ENCODE results near the gene POLR3H. TPM values are rescaled to one million over a fixed set of nuclear protein-coding genes. Genes with fewer than 3 reads are reported as not detected.

Gene POLR3H
- total and polyA plus RNA-seq, 3 experiments from 2014 or later = 22.6 to 78.7 (median 69.9) TPM

DNA sequence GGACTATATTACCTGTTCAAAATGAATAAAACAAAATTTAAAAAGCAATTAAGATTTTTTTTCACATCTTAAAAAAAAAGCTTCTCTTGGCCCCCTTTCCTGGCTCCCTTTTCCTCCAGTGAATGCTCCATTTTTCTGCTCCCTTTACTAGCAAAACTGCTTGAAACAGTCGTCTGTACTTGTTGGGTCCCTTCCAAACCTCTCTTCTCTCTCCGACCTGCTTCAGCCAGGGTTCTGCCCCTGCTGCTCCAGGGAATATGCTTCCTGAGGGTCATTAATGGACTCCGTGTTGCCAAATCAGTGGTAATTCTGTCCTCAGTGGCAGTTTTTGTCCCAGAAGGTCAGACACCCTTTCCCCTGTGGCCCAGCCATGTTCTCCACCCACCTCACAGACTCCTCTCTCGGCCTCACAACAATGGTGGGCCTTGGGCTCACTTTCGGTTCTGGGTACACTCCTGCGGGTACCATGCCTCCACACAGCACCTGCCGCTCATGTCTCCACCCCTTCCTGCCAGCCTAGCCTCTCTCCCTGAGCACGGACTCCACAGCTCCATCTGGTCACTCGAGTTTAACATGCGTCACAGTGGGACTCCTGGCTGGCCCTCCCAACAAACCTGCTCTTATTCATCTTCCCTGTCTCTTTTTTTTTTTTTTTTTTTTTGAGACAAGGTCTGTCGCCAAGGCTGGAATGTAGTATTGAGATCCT, 7.8 kb upstream of the POLR3H start:
- Histone ChIP-seq H3K36me3 (ENCODE audit: insufficient read depth, low read length) (no peaks in the 10 kb centered on the region), H3K27me3 (ENCODE audit: insufficient read depth, low read length, poor library complexity, severe bottlenecking) (no peaks in the 10 kb centered on the region), H3K4me3 (ENCODE audit: low read length) (no peak overlapping the region), H3K4me1 (ENCODE audit: insufficient read depth, low read length) (no peaks in the 10 kb centered on the region), H3K9me3 (ENCODE audit: low read length) (no peaks in the 10 kb centered on the region), H3K27ac (ENCODE audit: low read depth, low read length) (no peak overlapping the region)
- DNase-seq = no peak
- Mint-ChIP-seq H3K27me3 (peaks cover 13% of the 10 kb centered on the region in 2 donors), H3K36me3 (no peaks in the 10 kb centered on the region), H3K4me3 (no peak overlapping the region), H3K27ac (no peak overlapping the region), H3K4me1 (no peaks in the 10 kb centered on the region), H3K9me3 (no peaks in the 10 kb centered on the region)
- CTCF ChIA-PET = no interaction called here
- POLR2A ChIA-PET = no interaction called here

DNA sequence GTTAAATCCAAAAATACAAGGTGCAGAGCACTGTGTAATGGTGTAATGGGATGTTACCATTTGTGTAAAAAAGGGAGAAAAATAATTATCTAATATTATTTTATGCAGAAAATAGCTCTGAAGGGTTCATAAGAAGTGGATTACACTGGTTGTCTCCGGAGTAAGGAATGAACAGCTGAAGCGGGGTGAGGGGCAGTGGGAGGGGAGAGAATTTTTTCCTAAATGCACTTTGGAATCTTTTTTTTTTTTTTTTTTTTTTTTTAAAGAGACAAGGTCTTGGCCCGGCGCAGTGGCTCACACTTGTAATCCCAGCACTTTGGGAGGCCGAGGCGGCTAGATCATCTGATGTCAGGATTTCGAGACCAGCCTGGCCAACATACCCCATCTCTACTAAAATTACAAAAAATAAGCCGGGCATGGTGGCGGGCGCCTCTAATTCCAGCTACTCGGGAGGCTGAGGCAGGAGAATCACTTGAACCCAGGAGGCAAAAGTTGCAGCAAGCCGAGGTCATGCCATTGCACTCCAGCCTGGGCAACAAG, 6.8 kb upstream of the POLR3H start:
- H3K27me3 ChIP-seq (ENCODE audit: insufficient read depth, low read length, poor library complexity, severe bottlenecking) = no peaks in the 10 kb centered on the region
- Mint-ChIP-seq H3K27me3 (peaks cover 4 to 8% of the 10 kb centered on the region in 2 donors), H3K36me3 (no peaks in the 10 kb centered on the region), H3K4me1 (peaks cover 0 to under 1% (median under 1%) of the 10 kb centered on the region in 3 donors), H3K27ac (no peak overlapping the region), H3K9me3 (no peaks in the 10 kb centered on the region), H3K4me3 (no peak overlapping the region)
- no peaks in the 10 kb centered on the region for H3K9me3 ChIP-seq (ENCODE audit: low read length)
- ChIA-PET CTCF (interaction anchor here (0.7 kb wide), 1 partner anchor 35 kb away, joined by 3 read pairs; no protein-coding TSS in a partner anchor), POLR2A (no interaction called here)
- H3K4me1 ChIP-seq (ENCODE audit: insufficient read depth, low read length) = no peaks in the 10 kb centered on the region
- no peak overlapping the region for H3K4me3 ChIP-seq (ENCODE audit: low read length)
- no peaks in the 10 kb centered on the region for H3K36me3 ChIP-seq (ENCODE audit: insufficient read depth, low read length)
- no peak for DNase-seq
- no peak overlapping the region for H3K27ac ChIP-seq (ENCODE audit: low read depth, low read length)

DNA sequence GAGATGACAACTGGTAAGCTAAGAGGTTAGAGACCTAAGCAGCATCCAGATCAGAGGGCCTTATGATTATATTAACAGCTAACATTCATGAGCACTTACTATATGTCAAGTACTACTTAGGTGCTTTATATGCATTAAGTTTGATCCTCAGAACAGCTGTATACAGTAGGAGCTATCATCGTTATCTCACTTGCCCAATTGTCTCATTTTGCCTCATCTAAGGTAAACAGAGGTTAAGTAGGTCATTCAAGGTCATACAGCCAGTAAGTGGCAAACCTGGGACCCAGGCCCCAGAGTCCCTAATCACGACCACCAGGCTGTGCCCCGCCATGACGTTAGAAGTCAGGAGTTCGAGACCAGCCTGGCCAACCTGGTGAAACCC, 4.6 kb upstream of the POLR3H start:
- H3K27ac Mint-ChIP-seq = no peak overlapping the region
- Histone ChIP-seq H3K36me3 (ENCODE audit: insufficient read depth, low read length) (no peaks in the 10 kb centered on the region), H3K4me3 (ENCODE audit: low read length) (no peak overlapping the region), H3K4me1 (ENCODE audit: insufficient read depth, low read length) (peaks cover 9% of the 10 kb centered on the region), H3K9me3 (ENCODE audit: low read length) (no peaks in the 10 kb centered on the region), H3K27ac (ENCODE audit: low read depth, low read length) (no peak overlapping the region), H3K27me3 (ENCODE audit: insufficient read depth, low read length, poor library complexity, severe bottlenecking) (no peaks in the 10 kb centered on the region)
- DNase-seq = no peak
- ChIA-PET POLR2A (no interaction called here), CTCF (interaction anchor here (1.7 kb wide), 1 partner anchor 8 kb away, joined by 4 read pairs; no protein-coding TSS in a partner anchor)
- H3K4me3 Mint-ChIP-seq = peak overlapping the region in 1 of 7 donors; percentile 54
- peaks cover 14 to 18% (median 16%) of the 10 kb centered on the region in 3 donors for H3K4me1 Mint-ChIP-seq
- H3K36me3 Mint-ChIP-seq = peaks cover 0 to 4% (median 0%) of the 10 kb centered on the region in 3 donors
- H3K9me3 Mint-ChIP-seq = no peaks in the 10 kb centered on the region
- H3K27me3 Mint-ChIP-seq = peaks cover 4 to 5% of the 10 kb centered on the region in 2 donors

DNA sequence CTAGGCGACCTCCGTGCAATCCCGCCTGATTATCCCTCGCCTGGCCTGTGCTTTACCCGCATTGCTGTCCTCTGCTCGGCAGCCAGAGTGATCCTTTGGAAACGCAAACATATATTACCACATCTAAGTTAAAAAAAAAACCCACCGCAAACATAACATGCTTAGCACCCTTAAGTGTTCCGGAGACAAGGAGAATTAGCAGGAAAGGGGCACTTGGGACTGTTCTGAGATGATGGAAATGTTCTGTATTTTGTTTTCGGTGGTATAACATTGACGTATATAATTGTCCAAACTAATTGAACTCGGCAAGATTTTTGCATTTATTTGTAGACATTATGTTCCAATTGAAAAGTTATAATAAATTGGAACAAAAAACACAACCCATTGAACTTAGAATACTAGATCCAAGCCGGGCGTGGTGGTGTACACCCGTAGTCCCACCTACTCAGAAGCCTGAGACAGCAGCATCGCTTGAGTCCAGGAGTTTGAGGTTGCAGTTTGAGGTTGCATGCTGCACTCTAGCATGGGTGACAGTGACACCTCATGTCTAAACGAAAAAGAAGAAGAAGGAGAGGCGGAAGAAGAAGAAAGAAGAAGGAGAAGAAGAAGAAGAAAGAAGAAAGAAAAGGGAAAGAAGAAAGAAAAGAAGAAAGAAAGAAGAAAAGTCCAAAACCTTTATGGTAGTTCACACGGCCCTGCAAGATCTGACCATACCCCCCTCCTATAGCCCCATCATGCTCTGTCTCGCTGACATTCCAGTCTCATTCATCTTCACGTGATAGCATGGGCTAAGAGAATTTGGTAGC, 604 bp upstream of the POLR3H start:
- ChIA-PET POLR2A (interaction anchor here (1.3 kb wide), 1 partner anchor 163 kb away, joined by 5 read pairs; the partner anchor contains the start of gene TEF), CTCF (no interaction called here)
- Histone ChIP-seq H3K4me3 (ENCODE audit: low read length) (peak overlapping the region; percentile 62), H3K27me3 (ENCODE audit: insufficient read depth, low read length, poor library complexity, severe bottlenecking) (no peaks in the 10 kb centered on the region), H3K9me3 (ENCODE audit: low read length) (no peaks in the 10 kb centered on the region), H3K36me3 (ENCODE audit: insufficient read depth, low read length) (no peaks in the 10 kb centered on the region), H3K27ac (ENCODE audit: low read depth, low read length) (peak overlapping the region; percentile 36), H3K4me1 (ENCODE audit: insufficient read depth, low read length) (peaks cover 21% of the 10 kb centered on the region)
- peaks cover 38 to 51% (median 45%) of the 10 kb centered on the region in 3 donors for H3K4me1 Mint-ChIP-seq
- peaks cover 0 to 5% of the 10 kb centered on the region in 2 donors for H3K27me3 Mint-ChIP-seq
- H3K36me3 Mint-ChIP-seq = peaks cover 0 to 15% (median 0%) of the 10 kb centered on the region in 3 donors
- H3K4me3 Mint-ChIP-seq = peak overlapping the region; percentile 89 to 98 (median 96)
- H3K9me3 Mint-ChIP-seq = no peaks in the 10 kb centered on the region
- DNase-seq = no peak
- H3K27ac Mint-ChIP-seq = peak overlapping the region; percentile 87 to 99 (median 96)

DNA sequence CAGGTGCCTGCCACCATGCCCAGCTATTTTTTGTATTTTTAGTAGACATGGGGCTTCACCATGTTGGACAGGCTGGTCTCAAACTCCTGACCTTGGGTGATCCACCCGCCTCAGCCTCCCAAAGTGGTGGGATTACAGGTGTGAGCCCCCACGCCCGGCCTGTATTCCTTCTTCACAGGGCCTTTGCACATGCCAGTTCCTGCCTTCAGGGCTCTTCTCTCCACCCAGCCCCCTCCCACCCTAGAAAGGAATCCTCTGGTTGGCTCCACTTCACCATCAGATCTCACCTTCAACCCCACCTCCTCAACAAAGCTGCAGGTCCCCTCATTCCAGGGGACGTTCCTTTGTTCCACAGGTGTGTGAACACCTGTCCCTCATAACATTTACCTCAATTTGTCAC, 2.0 kb downstream of the POLR3H start:
- POLR2A ChIA-PET = no interaction called here
- CTCF ChIA-PET = interaction anchor here (1.2 to 1.4 kb wide), 2 partner anchors 124 to 139 kb away, joined by 3 to 4 read pairs; no protein-coding TSS in a partner anchor
- H3K4me3 Mint-ChIP-seq = peak overlapping the region; percentile 89 to 98 (median 96)
- DNase-seq = no peak
- peaks cover 0 to 33% (median 2%) of the 10 kb centered on the region in 3 donors for H3K36me3 Mint-ChIP-seq
- Histone ChIP-seq H3K9me3 (ENCODE audit: low read length) (no peaks in the 10 kb centered on the region), H3K36me3 (ENCODE audit: insufficient read depth, low read length) (no peaks in the 10 kb centered on the region), H3K27me3 (ENCODE audit: insufficient read depth, low read length, poor library complexity, severe bottlenecking) (no peaks in the 10 kb centered on the region), H3K4me1 (ENCODE audit: insufficient read depth, low read length) (peaks cover 21% of the 10 kb centered on the region), H3K4me3 (ENCODE audit: low read length) (no peak overlapping the region), H3K27ac (ENCODE audit: low read depth, low read length) (no peak overlapping the region)
- H3K4me1 Mint-ChIP-seq = peaks cover 38 to 53% (median 51%) of the 10 kb centered on the region in 3 donors
- peak overlapping the region; percentile 78 to 92 (median 88) for H3K27ac Mint-ChIP-seq
- H3K9me3 Mint-ChIP-seq = no peaks in the 10 kb centered on the region
- H3K27me3 Mint-ChIP-seq = peaks cover 0 to 5% of the 10 kb centered on the region in 2 donors

DNA sequence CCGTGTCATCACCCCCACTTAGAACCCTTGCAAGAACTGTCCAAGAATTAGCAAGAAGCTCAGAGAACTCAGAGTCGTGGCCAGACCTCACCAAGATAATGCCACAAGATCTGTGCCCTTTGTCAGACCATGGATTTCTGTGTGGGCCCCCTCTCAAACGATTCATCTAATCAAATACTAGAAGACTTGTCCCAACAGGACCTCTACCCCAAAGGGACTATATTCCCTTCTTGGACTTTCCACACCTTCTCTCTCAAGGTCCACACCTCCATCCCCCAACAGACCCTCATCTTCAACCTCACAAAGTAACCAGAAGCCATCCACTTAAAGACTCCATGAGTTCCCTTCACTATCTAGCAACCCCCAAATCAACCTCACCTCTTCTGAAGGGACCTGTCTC, 2.8 kb downstream of the POLR3H start:
- H3K4me1 Mint-ChIP-seq = peaks cover 38 to 53% (median 51%) of the 10 kb centered on the region in 3 donors
- no peak for DNase-seq
- ChIA-PET POLR2A (no interaction called here), CTCF (interaction anchor here (1.4 kb wide), 1 partner anchor 138 kb away, joined by 4 read pairs; no protein-coding TSS in a partner anchor)
- Histone ChIP-seq H3K4me1 (ENCODE audit: insufficient read depth, low read length) (peaks cover 21% of the 10 kb centered on the region), H3K27ac (ENCODE audit: low read depth, low read length) (no peak overlapping the region), H3K27me3 (ENCODE audit: insufficient read depth, low read length, poor library complexity, severe bottlenecking) (no peaks in the 10 kb centered on the region), H3K9me3 (ENCODE audit: low read length) (no peaks in the 10 kb centered on the region), H3K36me3 (ENCODE audit: insufficient read depth, low read length) (no peaks in the 10 kb centered on the region), H3K4me3 (ENCODE audit: low read length) (no peak overlapping the region)
- peak overlapping the region in 7 of 8 donors; percentile 11 to 89 (median 35) for H3K27ac Mint-ChIP-seq
- peak overlapping the region; percentile 0 to 69 (median 22) for H3K4me3 Mint-ChIP-seq
- H3K36me3 Mint-ChIP-seq = peaks cover 0 to 37% (median 2%) of the 10 kb centered on the region in 3 donors
- H3K9me3 Mint-ChIP-seq = no peaks in the 10 kb centered on the region
- peaks cover 0 to 5% of the 10 kb centered on the region in 2 donors for H3K27me3 Mint-ChIP-seq

DNA sequence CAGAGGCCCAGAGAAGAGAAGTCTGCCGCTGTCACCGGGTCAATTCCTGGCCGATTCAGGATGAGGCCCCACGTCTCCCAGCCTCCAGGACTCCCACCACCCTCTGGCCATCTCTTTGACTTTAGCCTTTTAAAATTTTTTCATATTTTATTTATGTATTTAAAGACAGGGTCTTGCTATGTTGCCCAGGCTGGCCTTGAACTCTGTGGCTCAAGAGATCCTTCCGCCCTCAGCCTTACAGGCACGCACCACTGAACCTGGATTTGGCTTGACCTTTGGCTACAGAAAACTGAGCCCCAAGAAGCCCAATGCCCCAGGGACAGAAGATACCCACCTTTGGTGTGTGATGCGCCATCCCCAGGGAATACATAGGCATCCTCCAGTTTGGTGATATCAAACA, 3.9 kb downstream of the POLR3H start:
- no peak overlapping the region for H3K27ac ChIP-seq (ENCODE audit: low read depth, low read length)
- H3K9me3 ChIP-seq (ENCODE audit: low read length) = no peaks in the 10 kb centered on the region
- no peaks in the 10 kb centered on the region for H3K36me3 ChIP-seq (ENCODE audit: insufficient read depth, low read length)
- H3K4me1 ChIP-seq (ENCODE audit: insufficient read depth, low read length) = peaks cover 21% of the 10 kb centered on the region
- no peak for DNase-seq
- H3K4me1 Mint-ChIP-seq = peaks cover 36 to 49% (median 47%) of the 10 kb centered on the region in 3 donors
- POLR2A ChIA-PET = no interaction called here
- H3K27me3 Mint-ChIP-seq = peaks cover 0 to 5% of the 10 kb centered on the region in 2 donors
- no peaks in the 10 kb centered on the region for H3K9me3 Mint-ChIP-seq
- H3K27ac Mint-ChIP-seq = peak overlapping the region in 4 of 8 donors; percentile 47 to 89 (median 84)
- peak overlapping the region in 1 of 7 donors; percentile 70 for H3K4me3 Mint-ChIP-seq
- CTCF ChIA-PET = no interaction called here
- H3K36me3 Mint-ChIP-seq = peaks cover 0 to 38% (median 2%) of the 10 kb centered on the region in 3 donors
- no peak overlapping the region for H3K4me3 ChIP-seq (ENCODE audit: low read length)
- H3K27me3 ChIP-seq (ENCODE audit: insufficient read depth, low read length, poor library complexity, severe bottlenecking) = no peaks in the 10 kb centered on the region
